DMS153 treated with DMSO at 0.1 percent for 48 hours (cell line): ENCODE results near the gene SETBP1.

Experiments
- DNase-seq: peaks from one replicate; lab custom pipeline; 2025; ENCODE audit not compliant: unreplicated experiment; lab: John Stamatoyannopoulos, UW

Gene SETBP1

GRCh38 chr18:44758861-44759631, 78.4 kb downstream of the SETBP1 start:
- DNase-seq, result no peak

GRCh38 chr18:44759925-44760342, 79.2 kb downstream of the SETBP1 start:
- DNase-seq, result no peak

DNA sequence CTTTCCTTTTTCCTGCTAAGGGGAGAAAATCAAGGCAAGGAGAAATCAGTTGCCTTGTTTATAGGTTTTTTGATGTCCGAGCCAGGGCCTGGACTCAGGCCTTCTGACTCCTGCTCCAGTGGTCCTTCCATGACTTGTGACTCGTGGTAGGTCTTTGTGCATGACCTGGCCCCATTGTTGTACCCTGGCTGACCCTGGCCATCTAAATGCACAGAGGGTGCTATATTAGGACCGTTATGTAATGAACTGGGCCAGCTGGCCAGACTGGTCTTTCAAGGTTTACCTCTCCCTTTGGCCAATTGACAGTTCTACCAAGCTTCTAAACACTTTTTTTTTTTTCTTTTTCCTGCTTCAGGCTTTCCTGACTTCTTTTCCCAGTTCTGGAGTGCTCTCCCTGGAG, 81.1 kb downstream of the SETBP1 start:
- DNase-seq, result no peak

GRCh38 chr18:44763327-44763726, 82.6 kb downstream of the SETBP1 start:
- DNase-seq, result no peak

DNA sequence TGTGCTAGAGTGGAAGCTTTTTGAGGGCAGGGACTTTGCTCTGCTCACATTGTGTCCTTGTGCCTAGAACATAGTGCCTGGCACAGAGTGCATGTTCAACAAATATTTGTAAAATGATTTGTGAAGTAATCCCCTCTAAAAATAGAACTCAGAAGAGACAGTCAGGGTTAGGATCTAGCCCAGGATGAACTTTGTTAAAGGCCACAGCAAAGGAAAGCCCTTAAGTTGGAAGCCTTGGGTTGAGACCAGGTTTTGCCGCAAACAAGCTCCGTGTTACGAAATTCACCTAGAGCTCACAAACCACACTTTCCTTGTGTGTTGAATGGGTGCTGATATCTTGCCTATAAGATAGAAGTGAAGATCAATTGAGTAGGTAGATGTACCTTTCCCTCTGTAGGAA, 84.2 kb downstream of the SETBP1 start:
- DNase-seq, result no peak

DNA sequence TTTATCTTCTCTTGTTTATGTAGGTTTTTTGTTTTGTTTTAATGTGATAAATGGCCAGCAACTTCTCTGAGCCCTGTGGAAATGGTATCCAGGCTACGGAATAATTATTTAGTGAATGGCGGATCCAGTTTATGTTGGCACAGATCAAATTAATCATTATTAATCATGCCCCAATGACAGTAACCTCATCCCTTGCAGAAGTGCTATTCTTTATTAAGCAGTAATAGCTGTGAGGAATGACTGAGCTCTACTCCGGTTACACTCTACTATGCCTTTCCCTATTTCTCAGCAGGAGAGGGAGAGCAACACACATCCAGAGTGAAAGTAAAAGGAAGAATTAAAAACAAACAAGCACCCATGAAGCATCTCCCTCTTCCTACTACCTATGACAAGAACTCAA, 84.8 kb downstream of the SETBP1 start:
- no peak for DNase-seq

DNA sequence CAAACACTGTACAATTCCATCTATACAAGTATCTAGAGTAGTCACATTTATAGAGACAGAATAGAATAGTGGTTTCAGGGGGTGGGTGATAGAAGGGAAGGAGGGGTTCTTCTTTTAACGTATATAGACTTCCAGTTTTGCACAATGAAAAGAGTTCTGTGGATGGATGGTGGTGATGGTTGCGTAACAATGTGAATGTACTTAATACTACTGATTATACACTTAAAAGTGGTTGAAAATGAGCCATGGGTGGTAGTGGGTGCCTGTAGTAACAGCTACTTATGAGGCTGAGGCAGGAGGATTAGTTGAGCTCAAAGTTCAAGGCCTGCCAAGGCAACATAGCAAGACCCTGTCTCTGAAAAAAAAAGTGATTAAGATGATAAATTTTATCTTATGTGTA, 85.8 kb downstream of the SETBP1 start:
- no peak for DNase-seq

DNA sequence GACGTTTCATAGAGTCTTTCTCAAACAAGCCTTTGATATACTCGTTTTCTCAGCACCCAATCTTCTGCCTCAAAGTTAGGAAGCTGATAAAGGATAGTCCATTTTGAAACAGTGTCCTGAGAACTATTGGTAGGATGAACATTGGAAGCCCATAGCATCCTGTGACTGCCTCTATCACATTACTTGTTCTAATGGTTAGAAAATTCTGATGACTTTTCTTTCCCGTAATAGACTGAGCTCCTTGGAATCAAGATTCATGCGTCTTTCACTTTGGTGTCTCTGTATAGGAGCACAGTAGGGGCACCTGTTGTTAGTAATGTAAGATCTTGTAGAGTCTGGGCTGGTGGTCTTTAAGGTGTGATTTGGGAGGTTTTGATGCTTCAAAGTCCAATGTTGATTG, 87.1 kb downstream of the SETBP1 start:
- DNase-seq, result no peak

DNA sequence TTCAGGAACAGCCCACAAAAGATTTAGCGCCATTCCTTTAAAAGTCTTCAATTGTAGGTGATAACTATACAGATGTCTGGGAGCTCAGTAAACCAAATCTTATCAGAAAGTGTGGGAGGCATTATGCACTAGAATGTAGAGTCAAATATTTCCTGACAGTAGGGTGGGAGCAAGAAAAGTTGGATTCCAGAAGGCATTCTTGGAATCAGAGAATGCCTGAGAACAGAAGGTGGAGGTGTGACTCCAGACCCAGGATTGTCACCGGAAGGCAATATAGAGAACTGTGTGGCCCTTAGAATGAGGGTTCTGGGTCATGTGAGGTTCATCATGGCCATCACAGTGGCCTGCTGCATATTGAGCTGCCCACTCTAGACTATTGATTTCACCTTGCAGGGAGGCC, 90.0 kb downstream of the SETBP1 start:
- DNase-seq, result no peak

DNA sequence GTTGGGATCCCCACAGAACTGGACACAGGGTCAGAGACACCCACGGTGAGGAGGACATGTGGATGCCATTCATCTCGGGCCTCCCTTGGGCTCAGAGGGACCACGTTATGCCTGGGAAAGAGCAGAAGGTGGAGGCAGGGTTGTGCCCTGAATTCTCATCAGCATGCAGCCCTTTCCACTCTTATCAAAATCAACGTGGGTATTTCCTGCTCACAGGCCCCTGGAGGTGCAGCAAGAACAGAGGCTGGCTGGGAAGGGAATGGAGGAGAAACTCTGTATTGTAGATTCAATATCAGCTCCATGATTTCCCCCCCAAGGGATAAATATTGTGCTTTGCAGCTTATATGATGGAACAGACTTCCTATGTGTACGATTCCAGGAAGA, 90.9 kb downstream of the SETBP1 start:
- DNase-seq, result no peak

GRCh38 chr18:44771956-44772917, 91.5 kb downstream of the SETBP1 start:
- peak; percentile 47 for DNase-seq

DNA sequence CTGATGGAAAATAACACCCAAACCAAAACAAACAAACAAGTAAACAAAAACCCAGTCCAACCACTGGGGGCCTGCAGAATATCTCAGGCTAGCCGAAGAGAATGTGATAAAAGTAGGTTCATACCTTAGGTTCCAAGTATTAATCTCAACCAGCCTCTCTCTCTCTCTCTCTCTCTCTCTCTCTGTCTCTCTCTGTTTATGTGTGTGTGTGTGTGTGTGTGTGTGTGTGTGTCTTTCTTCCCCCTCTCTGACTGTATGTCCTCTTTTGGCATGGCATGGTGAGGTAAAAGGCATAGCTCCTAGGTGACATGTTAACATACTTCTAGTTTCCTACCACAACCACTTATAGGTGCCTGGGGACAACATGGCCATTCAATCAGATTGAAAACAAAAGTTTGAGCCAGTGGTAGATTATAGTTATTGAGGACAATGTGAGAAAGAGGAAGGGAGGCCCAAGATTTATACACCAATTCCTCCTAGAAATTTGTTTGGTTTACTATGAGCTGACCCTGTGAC, 93.0 kb downstream of the SETBP1 start:
- DNase-seq, result no peak

GRCh38 chr18:44774191-44774590, 93.5 kb downstream of the SETBP1 start:
- DNase-seq, result no peak

DNA sequence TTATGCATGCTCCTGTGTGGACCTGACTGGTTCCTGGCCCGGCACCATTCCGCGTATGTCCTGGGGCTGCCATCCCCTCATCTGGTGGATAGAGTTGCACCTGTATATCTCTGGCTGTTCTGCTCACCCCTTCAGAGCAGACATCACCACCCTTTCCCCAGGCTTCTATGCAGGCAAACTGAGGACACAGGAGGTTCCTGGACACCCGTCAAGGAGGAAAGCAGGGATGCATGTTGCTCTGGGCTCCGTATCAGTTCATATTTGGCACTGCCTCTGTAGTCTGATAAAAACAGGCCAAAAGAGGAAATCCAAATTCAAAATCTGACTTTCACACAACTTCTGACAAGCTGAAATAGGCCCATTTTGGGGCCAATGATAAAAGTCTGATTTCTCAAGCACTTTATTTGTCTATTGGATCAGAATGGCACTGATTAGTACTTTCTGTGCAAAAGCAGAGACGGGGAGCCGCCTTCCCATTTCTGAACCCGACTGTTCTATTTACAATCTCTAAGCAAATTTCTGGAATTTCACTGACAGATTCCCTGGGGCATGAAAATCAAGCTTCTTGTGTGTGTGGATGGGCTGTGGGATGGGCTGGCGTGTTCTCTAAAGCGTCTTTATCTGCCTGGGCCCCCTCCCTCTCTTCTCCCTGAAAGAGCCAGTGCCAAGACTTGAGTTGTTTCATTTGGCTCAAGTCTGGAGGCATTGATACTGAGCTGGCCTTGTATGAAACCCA, 96.9 kb downstream of the SETBP1 start:
- DNase-seq, result no peak

GRCh38 chr18:44778788-44779187, 98.1 kb downstream of the SETBP1 start:
- no peak for DNase-seq

DNA sequence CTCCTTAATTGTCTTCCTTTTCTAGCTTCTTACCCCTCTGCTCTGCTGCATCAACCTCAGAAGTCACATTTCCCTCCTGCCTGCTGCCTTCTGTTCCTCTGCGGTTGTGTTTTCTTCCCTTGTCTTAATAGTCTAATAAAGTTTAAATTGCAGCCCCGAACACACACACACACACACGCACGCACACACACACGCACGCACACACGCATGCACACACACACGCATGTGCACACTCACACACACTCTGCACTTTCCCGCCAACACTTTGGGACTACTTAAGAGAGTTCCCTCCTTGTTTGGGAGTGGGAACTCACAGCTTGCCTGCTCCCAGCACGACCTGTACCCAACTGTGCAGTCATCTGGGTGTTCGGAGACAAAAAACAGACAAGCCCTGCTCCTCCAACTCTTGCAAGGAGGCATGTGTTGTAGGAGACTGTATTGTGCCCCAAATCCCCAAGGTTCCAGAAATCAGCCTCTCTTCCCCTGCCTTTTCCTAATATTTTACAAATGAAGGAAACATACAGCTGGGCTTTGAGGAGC, 99.1 kb downstream of the SETBP1 start:
- no peak for DNase-seq

DNA sequence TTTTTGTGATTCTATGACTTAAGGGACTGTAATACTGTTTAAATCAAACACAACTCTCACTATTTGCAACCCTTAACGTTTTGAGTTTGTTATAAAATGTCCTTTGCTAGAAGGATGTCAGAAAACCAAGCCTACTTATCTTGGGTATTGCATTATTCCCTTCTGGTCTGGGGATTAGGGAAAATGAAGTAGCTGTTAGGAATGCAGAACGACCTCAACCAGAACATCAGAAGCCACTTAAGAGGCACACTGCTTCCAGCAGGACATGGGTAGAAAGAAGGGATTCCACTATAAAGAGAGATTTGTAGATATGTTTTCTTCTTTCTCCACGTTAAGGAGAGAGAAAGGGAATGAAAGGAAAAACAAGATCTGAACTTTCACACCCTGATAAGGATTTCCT, 101.2 kb downstream of the SETBP1 start:
- DNase-seq, result no peak

GRCh38 chr18:44782617-44783016, 101.9 kb downstream of the SETBP1 start:
- no peak for DNase-seq

- no peak for DNase-seq
These were observed 102.7 kb downstream of the SETBP1 start for GRCh38 chr18:44783371-44783770.

DNA sequence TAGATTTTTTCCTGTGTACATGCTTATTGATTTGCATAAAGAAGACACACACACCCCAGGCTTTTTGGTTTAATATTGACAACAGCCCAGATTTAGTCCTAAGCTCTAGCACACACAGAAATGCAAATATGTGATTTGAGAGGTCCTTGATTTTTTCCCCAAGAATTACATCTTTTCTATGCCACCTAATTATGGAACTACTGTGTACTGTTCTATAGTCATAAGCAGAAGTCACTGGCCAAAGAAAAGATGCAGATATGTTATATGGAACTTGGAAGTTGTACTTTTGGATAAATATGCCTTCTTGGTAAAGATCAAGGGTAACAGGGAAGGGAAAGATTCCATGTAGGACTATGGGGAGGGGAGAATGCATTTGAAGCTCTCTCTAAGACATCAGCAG, 105.6 kb downstream of the SETBP1 start:
- DNase-seq, result no peak

- DNase-seq, result no peak
These were observed 106.0 kb downstream of the SETBP1 start for GRCh38 chr18:44786688-44787087.
